K562 treated with DMSO at 1 percent for 24 hours (cell line): ENCODE data around the gene STARD8. TPM values are rescaled to one million over a fixed set of nuclear protein-coding genes. Genes with fewer than 3 reads are reported as not detected.

Experiments used
- total RNA-seq: library from RNA; unstranded; fragments of 300-600 nt; gene quantifications from 2 replicates; pipeline ENCODE4 v1.2.3, GENCODE V29; 2022; ENCODE audit warnings: low read depth; ENCODE audit not compliant: insufficient read depth

Gene STARD8, protein sequence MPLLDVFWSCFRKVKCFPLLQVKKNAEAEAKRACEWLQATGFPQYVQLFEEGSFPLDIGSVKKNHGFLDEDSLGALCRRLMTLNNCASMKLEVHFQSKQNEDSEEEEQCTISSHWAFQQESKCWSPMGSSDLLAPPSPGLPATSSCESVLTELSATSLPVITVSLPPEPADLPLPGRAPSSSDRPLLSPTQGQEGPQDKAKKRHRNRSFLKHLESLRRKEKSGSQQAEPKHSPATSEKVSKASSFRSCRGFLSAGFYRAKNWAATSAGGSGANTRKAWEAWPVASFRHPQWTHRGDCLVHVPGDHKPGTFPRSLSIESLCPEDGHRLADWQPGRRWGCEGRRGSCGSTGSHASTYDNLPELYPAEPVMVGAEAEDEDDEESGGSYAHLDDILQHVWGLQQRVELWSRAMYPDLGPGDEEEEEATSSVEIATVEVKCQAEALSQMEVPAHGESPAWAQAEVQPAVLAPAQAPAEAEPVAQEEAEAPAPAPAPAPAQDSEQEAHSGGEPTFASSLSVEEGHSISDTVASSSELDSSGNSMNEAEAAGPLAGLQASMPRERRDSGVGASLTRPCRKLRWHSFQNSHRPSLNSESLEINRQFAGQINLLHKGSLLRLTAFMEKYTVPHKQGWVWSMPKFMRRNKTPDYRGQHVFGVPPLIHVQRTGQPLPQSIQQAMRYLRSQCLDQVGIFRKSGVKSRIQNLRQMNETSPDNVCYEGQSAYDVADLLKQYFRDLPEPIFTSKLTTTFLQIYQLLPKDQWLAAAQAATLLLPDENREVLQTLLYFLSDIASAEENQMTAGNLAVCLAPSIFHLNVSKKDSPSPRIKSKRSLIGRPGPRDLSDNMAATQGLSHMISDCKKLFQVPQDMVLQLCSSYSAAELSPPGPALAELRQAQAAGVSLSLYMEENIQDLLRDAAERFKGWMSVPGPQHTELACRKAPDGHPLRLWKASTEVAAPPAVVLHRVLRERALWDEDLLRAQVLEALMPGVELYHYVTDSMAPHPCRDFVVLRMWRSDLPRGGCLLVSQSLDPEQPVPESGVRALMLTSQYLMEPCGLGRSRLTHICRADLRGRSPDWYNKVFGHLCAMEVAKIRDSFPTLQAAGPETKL
- total RNA-seq, result 21.4 and 23.3 TPM in 2 replicates

DNA sequence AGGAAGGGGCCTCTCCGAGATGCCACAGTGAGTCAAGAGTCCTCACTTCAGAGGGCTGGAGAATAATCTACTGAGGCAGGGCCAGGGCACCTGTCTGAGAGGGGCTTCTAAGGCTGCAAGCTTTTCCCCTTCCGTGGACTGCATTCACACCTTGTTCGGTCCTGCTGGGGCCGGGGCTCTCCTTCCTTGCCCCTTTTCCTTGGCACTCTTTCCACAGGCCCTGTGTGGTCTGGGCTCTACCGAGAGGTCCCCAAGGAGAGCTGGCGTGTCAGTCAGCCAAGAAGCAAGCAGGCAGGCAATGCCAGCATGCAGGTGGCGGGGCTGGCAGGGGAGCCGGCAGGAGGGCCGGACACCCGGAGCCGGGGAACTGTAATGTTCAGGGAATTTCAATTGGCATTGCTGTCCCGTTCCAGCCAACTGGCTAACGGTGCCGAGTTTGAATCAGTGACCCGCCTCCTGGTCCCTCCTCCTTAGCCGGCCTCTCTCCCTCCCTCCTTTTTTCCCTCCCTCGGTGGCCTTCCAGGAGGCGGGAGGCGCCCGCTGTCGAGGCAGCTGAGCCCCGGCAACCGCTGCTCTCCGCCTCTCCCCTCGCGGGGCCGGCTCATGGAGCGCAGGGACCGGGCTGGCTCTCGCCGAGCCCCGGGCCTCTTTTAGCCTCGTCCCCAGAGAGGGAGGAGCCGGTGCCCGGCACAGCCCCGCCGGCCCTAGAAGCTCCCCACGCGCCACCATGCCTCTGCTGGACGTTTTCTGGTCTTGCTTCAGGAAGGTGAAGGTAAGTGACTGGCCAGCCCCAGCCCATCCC, at the start of gene STARD8:
Gene STARD8, plus strand, starts transcription at position 511 of the 802 bp plus-strand sequence. Its CDS starts 217 bp downstream, at position 728.

Other genes starting within 250 kb of the STARD8 start
- gene OPHN1, start 214.2 kb upstream of the STARD8 start, total RNA-seq, result 1.0 and 1.9 TPM in 2 replicates
- 7.3 and 11.7 TPM in 2 replicates for gene YIPF6, start 148.6 kb upstream of the STARD8 start, total RNA-seq
- gene EFNB1, start 181.4 kb downstream of the STARD8 start, total RNA-seq, result 2.4 and 2.5 TPM in 2 replicates